Measurements from ENCODE around the gene E2F3. TPM values are rescaled to one million over a fixed set of nuclear protein-coding genes. Genes with fewer than 3 reads are reported as not detected.

The E2F3 gene
- polyA plus RNA-seq, 3 donors, result 7.5 to 14.6 (median 8.9) TPM

DNA sequence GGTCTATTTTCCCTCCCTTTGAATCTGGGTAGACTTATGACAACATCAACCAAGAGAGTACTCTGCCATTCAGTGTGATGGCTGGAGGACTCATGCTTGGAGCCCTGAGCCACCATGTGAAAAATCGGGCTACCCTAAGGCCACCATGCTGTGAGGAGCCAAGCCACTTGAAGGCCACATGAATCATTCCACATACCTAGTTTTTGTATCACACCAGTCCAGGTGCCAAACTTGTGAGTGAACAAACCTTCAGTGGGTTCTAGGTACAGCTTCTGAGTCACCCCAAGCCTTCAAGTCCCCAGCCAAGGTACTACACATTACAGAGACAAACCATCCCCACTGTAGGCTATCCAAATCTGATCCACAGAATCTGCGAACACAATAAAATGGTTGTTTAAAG is 37.4 kb upstream of the E2F3 start:
- H3K4me2 ChIP-seq (replicated peaks; ENCODE audit: extremely low read depth, low read length, poor library complexity, severe bottlenecking), result no peak overlapping the region
- H3K27me3 Mint-ChIP-seq (ENCODE audit: low read depth in 3 of 3), result peaks cover 2 to 6% (median 4%) of the 10 kb centered on the region in 3 donors
- no peaks in the 10 kb centered on the region for H3K79me2 ChIP-seq (ENCODE audit: insufficient read depth, low read length)
- no peak overlapping the region for H3K27ac Mint-ChIP-seq
- H3K4me3 Mint-ChIP-seq, result no peak overlapping the region
- no peaks in the 10 kb centered on the region for H4K20me1 ChIP-seq (ENCODE audit: insufficient read depth, low read length)
- no peaks in the 10 kb centered on the region for H3K36me3 Mint-ChIP-seq
- H3K9ac ChIP-seq (ENCODE audit: insufficient read depth, low read length, poor library complexity, severe bottlenecking), result no peak overlapping the region
- H3K9me3 ChIP-seq (replicated peaks in 1 of 2; ENCODE audit: control insufficient read depth in 1 of 2, insufficient read depth in 1 of 2, low read length in 2 of 2), result no peaks in the 10 kb centered on the region
- no peaks in the 10 kb centered on the region for H3K36me3 ChIP-seq (replicated peaks in 1 of 2; ENCODE audit: control insufficient read depth in 1 of 2, insufficient read depth in 2 of 2, low read length in 2 of 2)
- no peak for DNase-seq
- H3K4me1 ChIP-seq (ENCODE audit: control insufficient read depth in 1 of 2, insufficient read depth in 2 of 2, low read length in 2 of 2), result peaks cover 5 to 8% of the 10 kb centered on the region in 2 donors
- H2AFZ ChIP-seq (ENCODE audit: insufficient read depth, low read depth, low read length, poor library complexity, severe bottlenecking), result no peak overlapping the region
- H3K27ac ChIP-seq (ENCODE audit: low read depth in 1 of 2, low read length in 2 of 2), result no peak overlapping the region
- no CpG with 5 or more reads among the region's 2 CpGs for WGBS (ENCODE audit: insufficient coverage)
- H3K9me3 Mint-ChIP-seq, result peaks cover 0 to 6% (median 0%) of the 10 kb centered on the region in 7 donors
- H3K27me3 ChIP-seq (ENCODE audit: control insufficient read depth in 2 of 2, insufficient read depth in 2 of 2, low read length in 2 of 2), result no peaks in the 10 kb centered on the region
- H3K4me3 ChIP-seq (replicated peaks in 1 of 3; ENCODE audit: low read depth in 2 of 3, low read length in 3 of 3), result no peak overlapping the region
- intact Hi-C loops (cut with micrococcal nuclease), result no loop called here
- peaks cover 8% of the 10 kb centered on the region for H3K4me1 Mint-ChIP-seq
- TF ChIP-seq, protein P1, sequence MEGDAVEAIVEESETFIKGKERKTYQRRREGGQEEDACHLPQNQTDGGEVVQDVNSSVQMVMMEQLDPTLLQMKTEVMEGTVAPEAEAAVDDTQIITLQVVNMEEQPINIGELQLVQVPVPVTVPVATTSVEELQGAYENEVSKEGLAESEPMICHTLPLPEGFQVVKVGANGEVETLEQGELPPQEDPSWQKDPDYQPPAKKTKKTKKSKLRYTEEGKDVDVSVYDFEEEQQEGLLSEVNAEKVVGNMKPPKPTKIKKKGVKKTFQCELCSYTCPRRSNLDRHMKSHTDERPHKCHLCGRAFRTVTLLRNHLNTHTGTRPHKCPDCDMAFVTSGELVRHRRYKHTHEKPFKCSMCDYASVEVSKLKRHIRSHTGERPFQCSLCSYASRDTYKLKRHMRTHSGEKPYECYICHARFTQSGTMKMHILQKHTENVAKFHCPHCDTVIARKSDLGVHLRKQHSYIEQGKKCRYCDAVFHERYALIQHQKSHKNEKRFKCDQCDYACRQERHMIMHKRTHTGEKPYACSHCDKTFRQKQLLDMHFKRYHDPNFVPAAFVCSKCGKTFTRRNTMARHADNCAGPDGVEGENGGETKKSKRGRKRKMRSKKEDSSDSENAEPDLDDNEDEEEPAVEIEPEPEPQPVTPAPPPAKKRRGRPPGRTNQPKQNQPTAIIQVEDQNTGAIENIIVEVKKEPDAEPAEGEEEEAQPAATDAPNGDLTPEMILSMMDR (IDR thresholded peaks at IDR 0.05), result no peak

DNA sequence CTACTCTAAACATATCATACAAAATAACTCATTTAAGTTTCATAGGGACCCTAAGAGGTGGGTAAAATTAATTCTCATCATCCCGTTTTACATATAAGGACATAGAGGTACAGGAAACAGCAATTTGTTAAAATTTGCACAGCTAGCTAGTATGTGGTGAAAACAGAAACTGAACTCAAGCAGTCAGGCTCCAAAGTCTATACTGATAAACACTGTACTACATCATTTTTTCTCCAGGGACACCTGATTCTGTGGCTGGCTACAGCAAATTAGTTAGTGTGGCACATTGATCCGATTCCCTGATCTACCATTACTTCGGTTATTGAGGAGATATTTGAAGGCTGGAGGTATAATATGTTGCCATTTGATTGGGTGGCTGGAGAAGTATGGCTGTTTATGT is 36.2 kb upstream of the E2F3 start:
- H3K4me1 ChIP-seq (ENCODE audit: control insufficient read depth in 1 of 2, insufficient read depth in 2 of 2, low read length in 2 of 2), result peaks cover 5 to 8% of the 10 kb centered on the region in 2 donors

More for the DNA sequence above, 36.2 kb upstream of the E2F3 start:
- Histone ChIP-seq H3K4me2 (replicated peaks; ENCODE audit: extremely low read depth, low read length, poor library complexity, severe bottlenecking) (no peak overlapping the region), H3K27me3 (ENCODE audit: control insufficient read depth in 2 of 2, insufficient read depth in 2 of 2, low read length in 2 of 2) (no peaks in the 10 kb centered on the region), H3K4me3 (replicated peaks in 1 of 3; ENCODE audit: low read depth in 2 of 3, low read length in 3 of 3) (no peak overlapping the region), H3K79me2 (ENCODE audit: insufficient read depth, low read length) (no peaks in the 10 kb centered on the region), H4K20me1 (ENCODE audit: insufficient read depth, low read length) (no peaks in the 10 kb centered on the region), H3K9me3 (replicated peaks in 1 of 2; ENCODE audit: control insufficient read depth in 1 of 2, insufficient read depth in 1 of 2, low read length in 2 of 2) (no peaks in the 10 kb centered on the region), H3K27ac (ENCODE audit: low read depth in 1 of 2, low read length in 2 of 2) (no peak overlapping the region), H3K36me3 (replicated peaks in 1 of 2; ENCODE audit: control insufficient read depth in 1 of 2, insufficient read depth in 2 of 2, low read length in 2 of 2) (no peaks in the 10 kb centered on the region), H2AFZ (ENCODE audit: insufficient read depth, low read depth, low read length, poor library complexity, severe bottlenecking) (no peak overlapping the region), H3K9ac (ENCODE audit: insufficient read depth, low read length, poor library complexity, severe bottlenecking) (no peak overlapping the region)
- peaks cover 2 to 6% (median 4%) of the 10 kb centered on the region in 3 donors for H3K27me3 Mint-ChIP-seq (ENCODE audit: low read depth in 3 of 3)
- TF ChIP-seq, protein P1 (IDR thresholded peaks at IDR 0.05), result no peak
- DNase-seq, result no peak
- H3K27ac Mint-ChIP-seq, result no peak overlapping the region
- peaks cover 8% of the 10 kb centered on the region for H3K4me1 Mint-ChIP-seq
- H3K36me3 Mint-ChIP-seq, result no peaks in the 10 kb centered on the region
- peaks cover 0 to 8% (median 0%) of the 10 kb centered on the region in 7 donors for H3K9me3 Mint-ChIP-seq
- intact Hi-C loops (cut with micrococcal nuclease), result no loop called here
- H3K4me3 Mint-ChIP-seq, result no peak overlapping the region
- no CpG with 5 or more reads among the region's 3 CpGs for WGBS (ENCODE audit: insufficient coverage)

All from CD14-positive monocyte (primary cell).